Measurements from ENCODE around the gene PRKD1. TPM values are rescaled to one million over a fixed set of nuclear protein-coding genes. Genes with fewer than 3 reads are reported as not detected.

PRKD1 gene
- total and polyA plus RNA-seq, 11 donors, result 0.99 to 8.8 (median 3.6) TPM

- no peak overlapping the region for H3K4me3 ChIP-seq
- intact Hi-C loops (cut with DNase I), result loop anchor here in 3 of 10 donors (5.0 to 10.0 kb wide), 2 partner anchors 183 to 185 kb away; partner anchors contain the start of gene PRKD1 (in 3 of the 3)
- no peaks in the 10 kb centered on the region for H3K9me3 ChIP-seq
- TF ChIP-seq CTCF (IDR thresholded peaks at IDR 0.05) (no peak), POLR2A (IDR thresholded peaks at IDR 0.05) (no peak)
- no peaks in the 10 kb centered on the region for H3K36me3 ChIP-seq
- peaks cover 4 to 74% (median 34%) of the 10 kb centered on the region in 12 donors for H3K4me1 ChIP-seq
- H3K27ac ChIP-seq, result peak overlapping the region in 9 of 12 donors; percentile 1 to 57 (median 27)
- WGBS, 4 donors, result 36 to 54% (median 39%) methylated on average over 5 of the region's 5 CpGs
- ATAC-seq, result peak; percentile 70 to 88 (median 80)
- peak in 4 of 5 donors; percentile 30 to 66 (median 41) for DNase-seq
- no peaks in the 10 kb centered on the region for H3K27me3 ChIP-seq
Measured at GRCh38 chr14:29741909-29742401, 185.7 kb downstream of the PRKD1 start.

DNA sequence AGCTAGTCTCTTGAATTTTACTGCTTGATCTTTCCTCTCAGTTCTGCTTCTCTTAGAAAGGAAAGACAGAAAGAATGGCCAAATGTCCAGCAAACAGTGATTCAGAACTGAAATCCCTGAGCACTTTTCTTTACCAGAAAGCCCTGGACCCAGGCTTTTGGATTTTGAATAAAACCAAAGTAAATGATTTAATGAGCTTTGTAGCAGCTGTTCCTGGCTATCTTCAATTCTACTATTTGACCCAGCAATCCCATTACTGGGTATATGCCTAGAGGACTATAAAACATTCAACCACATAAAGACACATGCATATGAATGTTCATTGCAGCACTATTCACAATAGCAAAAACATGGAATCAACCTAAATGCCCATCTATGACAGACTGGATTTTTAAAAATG, 187.2 kb downstream of the PRKD1 start:
- no peaks in the 10 kb centered on the region for H3K36me3 ChIP-seq
- DNase-seq (no peak), ATAC-seq (no peak)
- peak overlapping the region in 2 of 12 donors; percentile 2 to 19 for H3K27ac ChIP-seq
- H3K4me1 ChIP-seq, result peaks cover 3 to 67% (median 25%) of the 10 kb centered on the region in 12 donors
- TF ChIP-seq POLR2A (IDR thresholded peaks at IDR 0.05) (no peak), CTCF (IDR thresholded peaks at IDR 0.05) (no peak)
- intact Hi-C loops (cut with DNase I), result loop anchor here in 3 of 10 donors (5.0 to 10.0 kb wide), 2 partner anchors 184 to 187 kb away; partner anchors contain the start of gene PRKD1 (in 3 of the 3)
- no peaks in the 10 kb centered on the region for H3K27me3 ChIP-seq
- H3K9me3 ChIP-seq, result no peaks in the 10 kb centered on the region
- no peak overlapping the region for H3K4me3 ChIP-seq

GRCh38 chr14:29738950-29739349, 188.7 kb downstream of the PRKD1 start:
- no peak for ATAC-seq

DNA sequence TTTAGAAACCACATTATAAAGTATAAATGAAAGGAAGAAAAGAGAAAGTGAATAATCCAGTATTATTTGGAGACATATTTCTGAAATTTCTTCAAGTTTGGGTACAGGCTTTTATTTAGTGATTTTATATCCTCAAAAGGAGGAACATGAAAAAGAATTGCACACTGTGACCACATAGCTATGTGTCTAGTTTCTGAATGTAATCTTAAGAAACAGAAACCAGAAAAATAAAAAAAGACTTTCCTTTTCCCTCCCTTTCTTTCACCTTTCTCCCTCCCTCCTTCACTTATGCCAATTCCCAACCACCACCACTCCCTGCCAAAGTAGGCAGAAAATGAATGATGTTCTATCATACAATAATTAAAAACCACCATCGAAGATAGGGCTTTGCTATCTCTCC, 189.6 kb downstream of the PRKD1 start:
- intact Hi-C loops (cut with DNase I), result no loop called here
- H3K27me3 ChIP-seq, result no peaks in the 10 kb centered on the region
- WGBS, 4 donors, result 85 to 88% (median 86%) methylated on average over 1 of the region's 1 CpG
- ATAC-seq (no peak), DNase-seq (no peak)
- TF ChIP-seq CTCF (IDR thresholded peaks at IDR 0.05), result no peak
- TF ChIP-seq POLR2A (IDR thresholded peaks at IDR 0.05), result no peak
- H3K4me1 ChIP-seq, result peaks cover 0 to 48% (median 17%) of the 10 kb centered on the region in 12 donors
- no peaks in the 10 kb centered on the region for H3K9me3 ChIP-seq
- no peak overlapping the region for H3K4me3 ChIP-seq
- H3K27ac ChIP-seq, result no peak overlapping the region
- no peaks in the 10 kb centered on the region for H3K36me3 ChIP-seq

More at GRCh38 chr14:29738950-29739349, 188.7 kb downstream of the PRKD1 start:
- H3K4me1 ChIP-seq, result peaks cover 0 to 57% (median 24%) of the 10 kb centered on the region in 12 donors
- intact Hi-C loops (cut with DNase I), result no loop called here
- TF ChIP-seq CTCF (IDR thresholded peaks at IDR 0.05) (no peak), POLR2A (IDR thresholded peaks at IDR 0.05) (no peak)
- H3K27me3 ChIP-seq, result no peaks in the 10 kb centered on the region
- DNase-seq, result no peak
- no peaks in the 10 kb centered on the region for H3K36me3 ChIP-seq
- H3K4me3 ChIP-seq, result no peak overlapping the region
- WGBS, 4 donors, result 82 to 84% (median 83%) methylated on average over 1 of the region's 1 CpG
- no peaks in the 10 kb centered on the region for H3K9me3 ChIP-seq
- no peak overlapping the region for H3K27ac ChIP-seq
